Head of caudate nucleus (tissue), 42 donors: ENCODE results near the gene ABHD17A.
A peak's percentile ranks its signal among the peaks of the same experiment; 100 is the strongest.
"Not testable (repeated sequence)": the region's sequence is repeated elsewhere in the genome, so short reads cannot be mapped to it uniquely, and the experiment has no call there.

Experiments
- DNase-seq, 42 donors: peaks; one replicate each; pipeline versions ENCODE4 v3.0.0 to v3.0.0-alpha.2; 2020 to 2021; ENCODE audit warnings: mixed read lengths in 7 of 42
- intact Hi-C: fragments of 100-400 bp; cut with DNase I; formaldehyde crosslinking; loops from one replicate; pipeline ENCODE4 v1.15.0; 2022

The ABHD17A gene

DNA sequence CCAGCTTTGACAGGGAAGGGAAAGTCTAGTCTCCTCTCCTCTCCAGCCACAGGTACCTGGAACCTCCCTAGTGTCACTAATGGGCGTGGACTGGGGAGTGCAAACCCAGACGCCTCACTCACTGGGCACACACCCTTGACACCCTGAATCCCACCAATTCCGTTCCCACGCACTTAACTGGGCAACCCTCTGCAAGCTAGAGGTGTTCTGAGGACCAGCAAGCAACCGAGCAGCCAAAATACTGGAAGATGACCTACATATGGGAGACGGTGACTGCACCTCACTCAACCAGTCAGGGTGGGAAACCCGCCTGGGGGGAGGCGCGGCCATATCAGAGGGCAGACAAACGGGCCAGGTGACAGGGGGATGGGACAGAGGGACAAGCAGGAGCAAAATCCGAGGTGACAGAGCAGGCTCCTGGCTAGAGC lies 991 bp downstream of the ABHD17A start:
- intact Hi-C loops, result no loop called here
- DNase-seq, result no peak

DNA sequence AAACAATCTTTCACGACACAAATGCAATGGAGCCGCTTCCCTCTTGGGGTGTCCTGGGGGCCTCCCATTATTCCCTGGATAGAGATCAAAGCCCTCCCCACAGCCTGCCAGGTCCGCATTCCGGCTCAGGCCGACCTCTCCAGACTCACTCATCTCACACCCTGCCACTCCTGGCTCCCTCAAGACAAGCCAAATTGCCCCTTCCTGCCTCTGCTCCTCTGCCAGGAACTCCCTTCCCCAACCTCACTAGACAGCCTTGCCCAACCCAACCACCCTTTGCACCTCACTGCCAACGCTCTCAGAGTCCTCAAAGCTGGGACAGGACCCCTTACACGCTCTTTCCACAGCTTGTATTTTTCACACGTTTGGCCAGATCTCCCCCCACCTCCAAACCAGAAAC lies 1.5 kb downstream of the ABHD17A start:
- DNase-seq, result no peak
- intact Hi-C loops, result no loop called here

- intact Hi-C loops, result no loop called here
- peak in 2 of 42 donors; percentile 31 to 41 for DNase-seq
Observed at GRCh38 chr19:1882786-1883692, 2.3 kb downstream of the ABHD17A start.

- intact Hi-C loops, result no loop called here
- DNase-seq, result peak in 26 of 42 donors; percentile 31 to 76 (median 57)
Observed at GRCh38 chr19:1882089-1882785, 3.1 kb downstream of the ABHD17A start.

DNA sequence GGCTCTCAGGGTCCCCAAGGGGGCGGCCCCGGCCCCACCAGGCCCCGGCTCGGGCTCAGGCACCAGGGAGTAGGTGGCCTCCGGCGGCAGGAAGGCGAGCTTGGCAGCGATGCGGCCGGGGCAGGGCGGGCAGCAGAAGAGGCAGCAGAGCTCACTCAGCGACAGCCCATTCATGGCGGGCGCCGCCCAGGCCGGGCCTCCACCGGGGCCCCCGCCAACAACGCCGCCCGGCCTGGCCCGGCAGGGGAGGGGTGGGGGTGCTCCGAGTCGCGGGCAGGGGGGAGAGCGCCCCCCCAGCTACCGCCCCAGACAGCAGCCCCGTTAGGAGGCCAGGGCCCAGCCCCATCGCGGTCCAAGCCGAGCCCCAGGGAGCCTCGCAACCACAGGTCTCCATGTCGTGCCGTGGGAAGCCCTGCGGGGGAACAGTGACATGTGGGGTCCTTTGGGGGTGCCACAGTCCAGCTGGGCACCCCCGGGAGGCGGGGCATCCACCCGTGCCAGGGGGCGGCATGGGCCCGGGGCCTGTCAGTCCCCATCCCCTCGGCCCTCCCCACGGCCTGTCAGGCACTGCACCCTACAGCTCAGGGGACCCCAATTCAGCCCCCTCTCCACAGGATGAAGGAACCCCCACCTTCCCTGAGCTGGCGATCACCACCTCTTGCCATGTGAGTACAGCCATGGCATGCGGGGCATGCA lies 3.8 kb downstream of the ABHD17A start:
- DNase-seq, result peak in 12 of 42 donors; percentile 24 to 71 (median 52)
- intact Hi-C loops, result not testable (repeated sequence)

DNA sequence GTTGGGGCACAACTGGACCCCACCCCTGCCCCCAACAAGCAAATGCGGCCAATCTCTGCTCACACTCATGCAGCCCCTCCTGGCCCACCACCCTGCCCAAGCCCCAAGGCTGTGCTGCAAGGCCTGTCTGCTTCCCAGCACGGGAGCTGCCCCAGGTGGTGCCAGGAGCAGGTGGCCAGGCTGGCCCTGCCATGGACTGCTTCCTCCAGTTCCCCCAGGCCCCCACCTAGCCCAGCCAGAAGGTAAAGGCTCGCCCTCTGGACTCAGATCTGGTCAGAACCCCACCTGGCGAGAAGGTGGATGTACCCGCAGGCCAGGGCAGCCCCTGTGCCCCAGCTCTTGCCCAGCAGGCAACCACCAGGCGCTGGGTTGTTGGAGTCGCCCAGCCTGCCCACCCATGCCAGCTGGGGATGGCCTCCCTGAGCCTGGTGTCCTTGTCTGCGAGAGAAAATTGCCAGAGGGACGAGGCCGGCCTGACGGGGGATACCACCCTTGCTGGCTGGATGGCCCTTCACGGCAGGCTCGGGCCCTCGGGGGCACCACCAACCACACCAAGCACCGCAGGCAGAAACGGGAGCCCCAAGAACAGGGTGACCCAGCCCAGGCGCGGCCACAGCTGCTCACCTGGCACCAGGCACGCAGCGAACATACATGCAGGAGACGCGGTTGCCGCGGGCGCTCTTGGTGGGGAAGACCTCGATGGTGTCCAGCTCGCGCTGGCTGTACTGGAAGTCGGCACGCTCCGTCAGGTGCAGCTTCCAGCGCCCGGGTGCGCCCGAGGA lies 4.5 kb downstream of the ABHD17A start:
- peak in 1 of 42 donors; percentile 25 for DNase-seq
- intact Hi-C loops, result no loop called here

GRCh38 chr19:1879982-1880381 lies 5.3 kb downstream of the ABHD17A start:
- DNase-seq, intact Hi-C loops: not testable (repeated sequence)

- DNase-seq, intact Hi-C loops: not testable (repeated sequence)
Observed at GRCh38 chr19:1878583-1878982, 6.7 kb downstream of the ABHD17A start.

DNA sequence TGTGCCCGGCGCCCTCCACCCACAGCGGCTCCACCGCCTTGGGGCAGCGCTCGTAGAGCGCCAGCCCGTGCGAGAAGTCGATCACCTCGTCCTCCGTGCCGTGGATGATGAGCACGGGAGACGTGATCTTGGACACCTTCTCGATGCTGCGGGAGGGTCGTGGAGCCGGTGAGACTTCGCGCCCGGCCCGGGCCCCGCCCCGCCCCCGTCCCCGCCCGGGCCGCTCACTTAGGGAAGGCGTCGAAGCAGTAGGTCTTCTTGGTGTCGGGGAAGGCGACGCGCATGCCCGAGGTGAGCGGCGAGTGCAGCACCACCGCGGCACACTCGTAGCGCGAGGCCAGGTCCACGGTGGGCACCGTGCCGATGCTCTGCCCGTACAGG lies 8.0 kb downstream of the ABHD17A start:
- intact Hi-C loops, DNase-seq: not testable (repeated sequence)

GRCh38 chr19:1876496-1877279 lies 8.6 kb downstream of the ABHD17A start:
- intact Hi-C loops, DNase-seq: not testable (repeated sequence)

DNA sequence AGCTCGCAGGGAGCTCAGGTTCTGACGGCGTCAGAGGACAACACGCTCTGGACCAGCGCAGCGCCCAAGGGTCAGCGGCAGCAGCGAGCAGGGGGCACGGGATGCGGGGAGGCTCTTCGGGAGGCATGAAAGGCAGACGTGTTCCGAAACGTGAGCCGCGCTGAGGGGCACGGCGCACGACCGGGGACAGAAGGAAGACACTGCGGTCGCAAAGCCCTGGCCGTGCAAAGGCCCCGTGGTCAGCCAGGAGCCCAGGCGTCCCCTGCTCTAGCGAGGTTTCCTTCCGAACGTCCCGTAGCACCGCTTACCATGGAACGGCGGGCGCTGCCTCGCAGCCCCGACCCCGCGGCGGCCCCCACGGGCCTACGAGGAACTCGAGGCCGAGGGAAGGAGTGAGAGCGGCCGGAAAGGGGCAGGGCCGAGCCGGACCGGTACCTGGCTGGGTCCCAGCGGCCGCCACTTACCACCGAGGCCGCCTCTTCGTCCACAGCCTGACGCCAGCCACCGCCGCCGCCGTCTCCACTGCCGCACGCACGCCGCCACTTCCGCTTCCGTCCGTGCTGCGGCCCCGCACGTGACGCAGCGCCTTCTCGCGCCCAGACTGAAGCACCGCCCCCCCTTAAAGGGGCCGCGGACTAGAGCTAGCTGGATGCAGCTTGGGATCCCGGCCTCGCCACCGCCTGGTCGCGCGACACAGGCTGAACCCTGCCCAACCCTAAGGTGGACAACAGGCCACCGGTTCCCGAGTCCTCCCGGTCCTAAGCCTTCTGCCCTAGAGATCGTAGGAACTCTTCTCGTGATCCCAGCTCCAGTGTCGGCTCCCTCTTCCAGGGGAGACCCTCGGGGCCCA lies 9.4 kb downstream of the ABHD17A start:
- intact Hi-C loops, result no loop called here
- peak; percentile 88 to 98 (median 95) for DNase-seq

DNA sequence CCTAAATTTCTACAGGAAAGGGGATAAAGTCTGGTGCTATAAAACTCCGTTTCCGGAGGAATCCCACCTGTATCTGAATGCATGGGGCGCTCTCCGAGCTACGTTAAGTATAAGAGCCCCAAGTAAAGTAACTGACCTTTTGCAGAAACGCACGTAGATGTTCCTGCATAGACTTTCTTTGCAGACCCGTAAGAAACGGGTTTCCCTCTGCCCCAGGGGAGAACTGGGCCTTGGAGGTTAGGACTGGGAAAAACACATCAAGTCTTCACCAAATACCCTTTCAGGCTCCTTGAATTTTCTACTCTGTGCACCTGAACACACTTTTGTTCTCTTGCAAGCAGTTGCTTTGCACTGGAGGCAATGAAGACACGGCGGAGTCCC lies 10.0 kb downstream of the ABHD17A start:
- intact Hi-C loops, result not testable (repeated sequence)
- DNase-seq, result peak in 1 of 42 donors; percentile 43

DNA sequence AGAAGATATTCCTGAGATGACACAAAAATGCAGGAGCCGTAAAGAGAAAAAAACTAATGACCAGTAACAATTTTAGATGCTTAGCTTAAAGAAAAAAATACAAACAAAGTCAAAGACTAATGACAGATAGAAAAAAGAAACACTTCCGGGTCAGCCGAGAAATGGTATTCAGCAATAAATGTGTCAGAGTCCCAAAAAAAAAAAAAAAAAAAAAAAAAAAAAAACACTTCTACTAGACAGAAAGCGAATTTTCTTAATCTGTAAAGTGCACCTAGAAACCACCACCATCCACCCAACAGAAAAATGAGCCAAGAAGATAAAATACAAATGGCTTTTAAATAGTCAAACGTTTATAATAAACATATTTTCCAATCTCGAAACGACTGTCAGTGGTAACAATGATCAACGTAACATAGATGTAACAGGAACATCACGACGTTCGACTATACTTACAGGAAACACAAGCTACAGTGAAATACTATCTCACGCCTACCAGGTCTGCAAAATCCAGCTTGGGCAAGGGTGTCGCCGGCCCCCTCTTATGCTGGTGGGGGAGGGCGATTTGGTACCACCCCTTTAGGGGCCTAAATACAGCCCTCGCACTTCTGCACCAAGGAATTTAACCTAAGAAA lies 10.6 kb downstream of the ABHD17A start:
- no peak for DNase-seq
- intact Hi-C loops, result no loop called here

DNA sequence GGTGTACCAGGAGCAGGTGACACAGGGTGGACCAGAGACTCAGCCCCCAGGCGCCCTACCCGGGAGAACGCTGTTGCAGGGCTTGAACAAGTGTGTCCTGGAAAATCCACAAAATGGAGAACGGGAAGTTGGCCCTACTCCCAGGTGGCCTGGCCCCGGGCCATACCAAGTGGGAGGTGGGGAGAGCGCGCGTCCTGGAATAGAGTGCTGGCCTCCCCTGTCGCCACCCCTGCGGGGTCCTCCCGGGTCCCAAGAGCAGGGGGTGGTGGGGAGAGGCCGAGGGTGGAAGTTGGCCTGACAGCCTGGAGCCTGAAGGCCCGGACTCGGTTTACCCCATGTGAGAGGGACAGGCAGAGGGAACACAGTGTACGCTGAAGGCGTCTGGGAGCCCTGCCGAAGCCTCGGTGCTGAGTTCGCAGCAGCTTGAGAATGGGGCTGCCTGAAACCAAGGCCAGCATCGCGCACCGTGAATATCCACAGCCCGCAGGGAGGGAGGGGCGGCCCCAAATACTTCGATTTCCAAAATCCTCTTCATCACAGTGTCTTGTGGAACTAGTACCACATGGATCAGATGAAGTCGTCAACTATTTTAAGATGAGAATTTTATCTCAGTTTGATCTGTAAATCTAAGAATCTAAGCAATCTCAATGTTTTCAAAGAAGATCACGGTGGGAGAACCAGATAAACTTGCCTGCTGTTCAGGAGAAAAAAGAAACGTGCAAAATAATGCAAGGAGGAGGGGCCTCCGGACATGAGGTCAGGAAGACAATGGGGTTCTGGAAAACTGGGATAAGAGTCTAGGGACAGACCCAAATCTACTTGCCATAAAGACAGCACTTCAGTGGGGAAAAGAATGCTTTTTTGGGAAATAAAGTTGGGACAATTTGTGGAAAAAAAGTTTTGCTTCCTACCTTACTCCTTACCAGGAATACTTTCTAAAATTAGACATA lies 11.5 kb downstream of the ABHD17A start:
- intact Hi-C loops, result no loop called here
- peak in 8 of 42 donors; percentile 33 to 65 (median 51) for DNase-seq

GRCh38 chr19:1872807-1873523 lies 12.3 kb downstream of the ABHD17A start:
- DNase-seq, result no peak
- intact Hi-C loops, result no loop called here
